K562 (cell line): ENCODE data around the gene CHMP2A. TPM values are rescaled to one million over a fixed set of nuclear protein-coding genes. Genes with fewer than 3 reads are reported as not detected.
A peak's percentile ranks its signal among the peaks of the same experiment; 100 is the strongest.

ENCODE experiments used
- ARID4B ChIP-seq: sonication (generic); formaldehyde crosslinking; IDR thresholded peaks from 2 replicates; pipeline ENCODE4 v1.8.0; 2022; ENCODE audit warnings: mild to moderate bottlenecking, missing genetic modification reagents
- BACH1 ChIP-seq: fragments of 200-800 bp; sonication (Bioruptor generic); IDR thresholded peaks from 2 replicates; pipeline ENCODE4 v1.6.1; 2016; ENCODE audit warnings: missing genetic modification characterization, missing compliant biosample characterization
- ETV1 ChIP-seq: fragments of 450-650 bp; conservative IDR thresholded peaks from 2 replicates; pipeline ENCODE4 v1.6.1; 2016; ENCODE audit warnings: missing genetic modification characterization, control low read depth, low read depth, missing compliant biosample characterization
- MTA2 ChIP-seq: fragments of 450-650 bp; IDR thresholded peaks from 2 replicates; pipeline ENCODE4 v1.6.1; 2016; ENCODE audit warnings: low read depth
- MTA3 ChIP-seq: fragments of 450-650 bp; formaldehyde crosslinking; IDR thresholded peaks from 2 replicates; pipeline ENCODE4 v1.6.1; 2017; ENCODE audit warnings: mild to moderate bottlenecking, borderline replicate concordance
- MYBL2 ChIP-seq, 2 experiments: fragments of 450-650 bp in 1 of 2; sonication (generic) in 1 of 2; formaldehyde crosslinking in 1 of 2; IDR thresholded peaks; 2 replicates each; pipeline versions ENCODE4 v1.6.1 to v1.8.1; 2017 to 2022; ENCODE audit warnings: borderline replicate concordance in 1 of 2, inconsistent platforms in 1 of 2, low read depth in 1 of 2, mild to moderate bottlenecking in 1 of 2, missing genetic modification reagents in 1 of 2, moderate library complexity in 1 of 2
- NCOA1 ChIP-seq: fragments of 450-650 bp; IDR thresholded peaks from 2 replicates; pipeline ENCODE4 v1.6.1; 2016; ENCODE audit warnings: low read depth
- REST ChIP-seq, 2 experiments: fragments of 450-650 bp; formaldehyde crosslinking in 1 of 2; IDR thresholded peaks; 2 replicates each; pipeline versions ENCODE4 v1.4.0 to v1.6.1; 2014 to 2020; ENCODE audit warnings: mild to moderate bottlenecking in 2 of 2, borderline replicate concordance in 1 of 2, low read depth in 1 of 2
- SMARCA4 ChIP-seq: fragments of 450-650 bp; IDR thresholded peaks from 2 replicates; pipeline ENCODE4 v1.6.1; 2016
- SMC3 ChIP-seq: conservative IDR thresholded peaks from 2 replicates; pipeline ENCODE4 v1.6.1; 2011; ENCODE audit warnings: low read depth, low read length, improper control_type of control experiment; ENCODE audit not compliant: insufficient read depth
- STAT5A ChIP-seq: IDR thresholded peaks from 2 replicates; pipeline ENCODE4 v1.6.1; 2012; ENCODE audit warnings: low read length, inconsistent platforms, borderline replicate concordance
- ZNF165 ChIP-seq: fragments of 250-450 bp; sonication (Bioruptor Pico); IDR thresholded peaks from 2 replicates; pipeline ENCODE4 v1.4.0; 2020; ENCODE audit warnings: borderline replicate concordance
- ZNF174 ChIP-seq: fragments of 250-450 bp; sonication (Bioruptor Pico); IDR thresholded peaks from 2 replicates; pipeline ENCODE4 v1.4.0; 2020; ENCODE audit warnings: mild to moderate bottlenecking
- ZNF232 ChIP-seq: sonication (generic); formaldehyde crosslinking; IDR thresholded peaks from 2 replicates; pipeline ENCODE4 v1.8.0; 2022; ENCODE audit warnings: mild to moderate bottlenecking, missing genetic modification reagents
- ZNF282 ChIP-seq: sonication (generic); formaldehyde crosslinking; IDR thresholded peaks from 2 replicates; pipeline ENCODE4 v1.8.1; 2023; ENCODE audit warnings: missing genetic modification reagents
- ZNF583 ChIP-seq: fragments of 250-450 bp; sonication (Bioruptor Pico); IDR thresholded peaks from 2 replicates; pipeline ENCODE4 v1.4.0; 2020
- polyA plus RNA-seq, 8 experiments: library from polyadenylated mRNA; depleted of rRNA in 4 of 8; stranded (reverse) in 5 of 8; unstranded in 3 of 8; fragments of >200 nt; fragmentation: Nextera tagmentation in 2 of 8; fragmentation: Illumina TruSeq in 1 of 8; extraction: Ambion mirVana in 2 of 8; extraction: Trizol in 1 of 8; gene quantifications; 2 replicates each; pipeline versions ENCODE4 v1.2.1 to v1.2.3, GENCODE V29; 2011 to 2014; ENCODE audit warnings: inconsistent platforms in 1 of 8, missing spikeins in 1 of 8
- total RNA-seq, 7 experiments: library from RNA; depleted of rRNA in 6 of 7; stranded (reverse); fragments of >200 nt in 6 of 7; fragmentation: Illumina TruSeq in 2 of 7; extraction: Trizol in 2 of 7; gene quantifications; 2 replicates each; pipeline versions ENCODE4 v1.2.1 to v1.2.3, GENCODE V29; 2011 to 2021; ENCODE audit warnings: low replicate concordance in 1 of 7

CHMP2A gene
- total and polyA plus RNA-seq, 9 of the 15 experiments (the other 6 are each of a cell fraction or from before 2014, with no cell fraction given), result 57.6 to 159 (median 87.2) TPM

- no peak for TF ChIP-seq ZNF174
- TF ChIP-seq ZNF583 (CRISPR knock-in tag), result no peak
- peak; percentile 71 for TF ChIP-seq ETV1 (tag)
- no peak for TF ChIP-seq SMARCA4
- no peak for TF ChIP-seq BACH1 (tag)
- TF ChIP-seq MTA2, result no peak
- TF ChIP-seq MYBL2 (IDR thresholded peaks at IDR 0.05; ENCODE audit: low read depth), result no peak
- no peak for TF ChIP-seq MYBL2 (CRISPR knock-in tag; IDR thresholded peaks at IDR 0.05; ENCODE audit: borderline replicate concordance)
- no peak for TF ChIP-seq REST (IDR thresholded peaks at IDR 0.05; ENCODE audit: borderline replicate concordance)
- TF ChIP-seq REST (CRISPR knock-in tag; IDR thresholded peaks at IDR 0.05; ENCODE audit: low read depth), result no peak
- no peak for TF ChIP-seq ZNF282
- peak; percentile 76; the same call in 1 of the 2 replicates for TF ChIP-seq ZNF232 (CRISPR knock-in tag)
- TF ChIP-seq MTA3, result peak; percentile 77; the same call in 1 of the 2 replicates
- TF ChIP-seq SMC3, result no peak
- TF ChIP-seq STAT5A, result no peak
- TF ChIP-seq ZNF165, result no peak
- TF ChIP-seq NCOA1, result peak; percentile 74
- peak; percentile 43; the same call in 1 of the 2 replicates for TF ChIP-seq ARID4B
Observed at GRCh38 chr19:58559275-58560006, 4.5 kb upstream of the CHMP2A start (continued).
